Liver (tissue), 9 donors: Measurements from ENCODE around the gene TSPOAP1. TPM values are rescaled to one million over a fixed set of nuclear protein-coding genes. Genes with fewer than 3 reads are reported as not detected.

Source experiments
- DNase-seq: peaks from one replicate; pipeline ENCODE4 v3.0.0-alpha.2; 2017; ENCODE audit warnings: low spot score
- H3K27ac ChIP-seq, 2 donors: one replicate each; pipeline ENCODE4 v1.7.0; 2013; ENCODE audit warnings: inconsistent platforms in 2 of 2, low read length in 2 of 2, control low read depth in 1 of 2, low read depth in 1 of 2, mild to moderate bottlenecking in 1 of 2
- H3K27me3 ChIP-seq, 4 donors: one replicate each; pipeline versions ENCODE4 v1.6.1 to v1.7.0; 2013; ENCODE audit warnings: low read length in 3 of 4, inconsistent platforms in 1 of 4, mild to moderate bottlenecking in 1 of 4, moderate library complexity in 1 of 4; ENCODE audit not compliant: control insufficient read depth in 4 of 4, insufficient read depth in 4 of 4
- H3K36me3 ChIP-seq, 4 donors: one replicate each; pipeline versions ENCODE4 v1.6.1 to v1.7.0; 2013; ENCODE audit warnings: low read length in 3 of 4, mild to moderate bottlenecking in 3 of 4, low read depth in 1 of 4, moderate library complexity in 1 of 4; ENCODE audit not compliant: control insufficient read depth in 4 of 4, insufficient read depth in 3 of 4
- H3K4me1 ChIP-seq, 4 donors: one replicate each; pipeline versions ENCODE4 v1.6.1 to v1.7.0; 2013; ENCODE audit warnings: low read length in 3 of 4, mild to moderate bottlenecking in 3 of 4, moderate library complexity in 1 of 4; ENCODE audit not compliant: control insufficient read depth in 4 of 4, insufficient read depth in 4 of 4
- H3K4me3 ChIP-seq, 3 donors: one replicate each; pipeline versions ENCODE4 v1.6.1 to v1.7.0; 2013; ENCODE audit warnings: low read length in 3 of 3, control low read depth in 1 of 3, low read depth in 1 of 3, mild to moderate bottlenecking in 1 of 3
- H3K9ac ChIP-seq, 2 donors: one replicate each; pipeline ENCODE4 v1.7.0; 2013; ENCODE audit warnings: low read length in 2 of 2, mild to moderate bottlenecking in 2 of 2, moderate library complexity in 2 of 2, control low read depth in 1 of 2, low read depth in 1 of 2
- H3K9me3 ChIP-seq, 4 donors: one replicate each; pipeline versions ENCODE4 v1.6.1 to v1.7.0; 2013; ENCODE audit warnings: low read length in 3 of 4; ENCODE audit not compliant: control insufficient read depth in 4 of 4
- ATF3 ChIP-seq: IDR thresholded peaks from 2 replicates; pipeline ENCODE4 v1.6.1; 2016; ENCODE audit warnings: antibody characterized with exemption
- CTCF ChIP-seq: fragments of 150-350 bp; IDR thresholded peaks from 2 replicates; pipeline ENCODE4 v1.5.1; 2017; ENCODE audit warnings: improper control_type of control experiment, low read depth, low read length; ENCODE audit not compliant: missing input control
- FOXA1 ChIP-seq: IDR thresholded peaks from 2 replicates; pipeline ENCODE4 v1.6.1; 2016; ENCODE audit warnings: antibody characterized with exemption
- FOXA2 ChIP-seq: IDR thresholded peaks from 2 replicates; pipeline ENCODE4 v1.6.1; 2016; ENCODE audit warnings: antibody characterized with exemption
- GABPA ChIP-seq, 2 donors: IDR thresholded peaks in 1 of 2; conservative IDR thresholded peaks in 1 of 2; 2 replicates each; pipeline ENCODE4 v1.6.1; 2016; ENCODE audit warnings: antibody characterized with exemption in 2 of 2, mild to moderate bottlenecking in 1 of 2, moderate library complexity in 1 of 2
- HNF4A ChIP-seq, 2 donors: conservative IDR thresholded peaks; 2 replicates each; pipeline ENCODE4 v1.6.1; 2016; ENCODE audit warnings: antibody characterized with exemption in 2 of 2, mild to moderate bottlenecking in 2 of 2
- HNF4G ChIP-seq: IDR thresholded peaks from 2 replicates; pipeline ENCODE4 v1.6.1; 2016; ENCODE audit warnings: antibody characterized with exemption
- JUND ChIP-seq, 2 donors: IDR thresholded peaks; 2 replicates each; pipeline ENCODE4 v1.6.1; 2016; ENCODE audit warnings: antibody characterized with exemption in 2 of 2
- RAD21 ChIP-seq, 2 donors: IDR thresholded peaks; 2 replicates each; pipeline ENCODE4 v1.6.1; 2016; ENCODE audit warnings: antibody characterized with exemption in 2 of 2, mild to moderate bottlenecking in 2 of 2
- REST ChIP-seq: IDR thresholded peaks from 2 replicates; pipeline ENCODE4 v1.6.1; 2016; ENCODE audit warnings: antibody characterized with exemption, mild to moderate bottlenecking
- RXRA ChIP-seq, 2 donors: IDR thresholded peaks; 2 replicates each; pipeline ENCODE4 v1.6.1; 2017 to 2018; ENCODE audit warnings: antibody characterized with exemption in 2 of 2, mild to moderate bottlenecking in 1 of 2
- TAF1 ChIP-seq: conservative IDR thresholded peaks from 2 replicates; pipeline ENCODE4 v1.6.1; 2016; ENCODE audit warnings: antibody characterized with exemption, mild to moderate bottlenecking
- YY1 ChIP-seq: IDR thresholded peaks from 2 replicates; pipeline ENCODE4 v1.6.1; 2016; ENCODE audit warnings: antibody characterized with exemption, mild to moderate bottlenecking
- ZBTB33 ChIP-seq: IDR thresholded peaks from 2 replicates; pipeline ENCODE4 v1.6.1; 2016; ENCODE audit warnings: antibody characterized with exemption
- WGBS: extraction: QIAGEN DNeasy Blood & Tissue Kit; methylation state at CpG from one replicate; pipeline ENCODE4 v1.1.7; 2013; 5-methylcytosine and 5-hydroxymethylcytosine counted together
- polyA plus RNA-seq, 2 donors: library from polyadenylated mRNA; stranded (reverse) in 1 of 2; unstranded in 1 of 2; fragments of 200-250 nt in 1 of 2; fragments of >200 nt in 1 of 2; fragmentation: Nextera tagmentation in 1 of 2; extraction: Ambion mirVana in 1 of 2; gene quantifications; one replicate each; pipeline versions ENCODE4 v1.2.1 to v1.2.3, GENCODE V29; 2013 to 2015
- total RNA-seq, 2 donors: library from RNA; depleted of rRNA; stranded (reverse); fragments of >200 nt; gene quantifications; one replicate each; pipeline ENCODE4 v1.2.3, GENCODE V29; 2014
- donor health status: healthy.
- donor health status: healthy.
- donor health status: healthy.
- donor health status: healthy.
- donor health status: healthy.

Gene TSPOAP1
- total and polyA plus RNA-seq, 4 donors, result 1.5 to 4.6 (median 2.6) TPM

GRCh38 chr17:58363457-58364185 is 35.0 kb upstream of the TSPOAP1 start:
- Histone ChIP-seq H3K36me3 (peaks cover 0 to 22% (median 12%) of the 10 kb centered on the region in 4 donors), H3K27me3 (no peaks in the 10 kb centered on the region), H3K27ac (no peak overlapping the region), H3K4me1 (peaks cover 3 to 31% (median 23%) of the 10 kb centered on the region in 4 donors), H3K9me3 (no peaks in the 10 kb centered on the region), H3K4me3 (no peak overlapping the region), H3K9ac (no peak overlapping the region)
- no peak for DNase-seq
- TF ChIP-seq REST (no peak), TAF1 (no peak)
- 91% methylated on average over 8 of the region's 8 CpGs for WGBS

GRCh38 chr17:58362368-58363014 is 33.9 kb upstream of the TSPOAP1 start:
- no peaks in the 10 kb centered on the region for H3K27me3 ChIP-seq
- no peak overlapping the region for H3K9ac ChIP-seq
- no peaks in the 10 kb centered on the region for H3K9me3 ChIP-seq
- H3K27ac ChIP-seq, result no peak overlapping the region
- H3K4me3 ChIP-seq, result no peak overlapping the region
- H3K4me1 ChIP-seq, result peaks cover 3 to 28% (median 20%) of the 10 kb centered on the region in 4 donors
- peaks cover 8 to 32% (median 20%) of the 10 kb centered on the region in 4 donors for H3K36me3 ChIP-seq
- TF ChIP-seq HNF4G, result no peak
- TF ChIP-seq ATF3, result no peak
- TF ChIP-seq ZBTB33, result no peak
- no peak for TF ChIP-seq FOXA2
- no peak for TF ChIP-seq TAF1
- TF ChIP-seq HNF4A (conservative IDR thresholded peaks at IDR 0.05), result no peak
- no peak for TF ChIP-seq RAD21 (IDR thresholded peaks at IDR 0.05)
- no peak for TF ChIP-seq YY1
- TF ChIP-seq REST, result no peak
- TF ChIP-seq FOXA1, result no peak
- no peak for TF ChIP-seq RXRA (IDR thresholded peaks at IDR 0.05)
- no peak for TF ChIP-seq JUND (IDR thresholded peaks at IDR 0.05)
- no peak for TF ChIP-seq GABPA (IDR thresholded peaks at IDR 0.05 in 1 of 2, conservative IDR thresholded peaks at IDR 0.05 in 1 of 2)
- TF ChIP-seq CTCF, result no peak
- no peak for DNase-seq
- 96% methylated on average over 16 of the region's 16 CpGs for WGBS
